ENCODE data around the gene MSRB3. TPM values are rescaled to one million over a fixed set of nuclear protein-coding genes. Genes with fewer than 3 reads are reported as not detected.

MSRB3 gene
- total RNA-seq, 5 donors from 2014 or later (not counting 1 experiment from before 2014, with no cell fraction given), result 0.22 to 0.90 (median 0.56) TPM

DNA sequence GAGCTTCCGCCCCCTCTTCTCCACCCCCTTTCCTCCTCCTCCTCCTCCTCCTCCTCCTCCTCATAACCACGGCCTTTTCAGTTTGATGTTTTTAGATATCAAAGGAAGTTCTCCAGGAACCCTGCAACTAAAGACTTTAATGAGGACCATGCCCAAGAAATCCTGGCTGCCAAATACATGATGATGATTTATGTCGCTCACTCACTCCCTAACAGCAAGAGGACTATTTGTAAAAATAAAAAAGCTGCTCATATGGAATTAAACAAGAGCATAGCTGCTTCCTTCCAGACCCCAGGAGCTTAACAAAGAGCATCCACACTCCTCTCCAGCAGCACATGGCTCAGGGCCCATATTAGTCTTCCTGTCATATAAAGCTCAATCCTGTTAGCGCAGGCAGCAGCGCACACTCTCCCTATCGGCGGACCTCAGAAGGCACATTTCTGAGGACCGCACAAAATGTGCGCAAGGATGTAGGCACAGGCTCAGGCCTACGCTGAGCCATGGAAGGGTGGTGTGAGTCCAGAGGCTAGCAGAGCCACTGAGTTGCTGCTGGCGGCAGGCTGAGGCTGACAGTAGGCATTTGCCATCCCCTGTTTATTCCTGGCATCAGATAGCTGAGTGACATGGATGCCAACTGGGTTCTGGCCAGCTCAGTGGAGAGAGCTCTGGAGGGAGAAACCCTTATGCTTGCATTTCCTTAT is 232.8 kb downstream of the MSRB3 start:
- no peaks in the 10 kb centered on the region for H3K36me3 Mint-ChIP-seq

DNA sequence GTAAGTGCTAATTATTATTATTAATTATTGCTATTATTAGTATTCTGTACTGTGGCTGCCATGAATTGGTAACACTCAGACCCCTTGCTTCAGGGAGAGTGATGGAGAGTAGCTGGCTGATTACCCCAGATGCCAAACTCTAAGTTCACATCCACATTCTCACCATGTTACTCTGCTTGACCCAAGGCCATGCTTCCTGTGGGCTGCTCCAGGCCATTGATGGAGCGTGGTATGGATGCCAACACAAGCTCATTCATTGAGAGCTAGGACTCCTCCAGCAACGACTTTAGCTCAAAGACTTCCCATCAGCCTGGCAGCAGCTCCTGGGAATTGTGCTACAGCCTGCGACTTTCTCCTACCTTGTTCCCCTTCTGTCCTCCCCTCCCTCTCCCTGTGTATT is 233.4 kb downstream of the MSRB3 start:
- H3K9me3 ChIP-seq, result no peaks in the 10 kb centered on the region
- 68% methylated on average over 3 of the region's 3 CpGs for WGBS (ENCODE audit: insufficient coverage)
- peaks cover 0 to 9% of the 10 kb centered on the region in 2 experiments for H3K27me3 ChIP-seq (replicated peaks in 1 of 2; ENCODE audit: control insufficient read depth in 2 of 2, extremely low read depth in 1 of 2, insufficient read depth in 2 of 2, low read length in 1 of 2)
- Mint-ChIP-seq H3K9me3 (no peaks in the 10 kb centered on the region), H3K27me3 (no peaks in the 10 kb centered on the region), H3K4me3 (no peak overlapping the region), H3K27ac (no peak overlapping the region), H3K36me3 (no peaks in the 10 kb centered on the region), H3K4me1 (no peaks in the 10 kb centered on the region)
- no peaks in the 10 kb centered on the region for H3K4me1 ChIP-seq (ENCODE audit: control insufficient read depth in 1 of 2, extremely low read depth in 1 of 2, insufficient read depth in 2 of 2, low read length in 2 of 2)
- H3K4me3 ChIP-seq (ENCODE audit: control insufficient read depth in 1 of 2, extremely low read depth in 1 of 2, low read length in 1 of 2), result no peak overlapping the region
- ATAC-seq (replicated peaks in 1 of 4) (no peak), DNase-seq (no peak)
- ChIA-PET CTCF (interaction anchor here in 1 of 2 donors (0.6 kb wide), 1 partner anchor 740 kb away, joined by 3 read pairs; no protein-coding TSS in a partner anchor), POLR2A (no interaction called here)
- H3K36me3 ChIP-seq (ENCODE audit: control insufficient read depth in 2 of 2, extremely low read depth in 1 of 2, insufficient read depth in 1 of 2, low read length in 1 of 2), result no peaks in the 10 kb centered on the region
- H3K27ac ChIP-seq (ENCODE audit: low read length), result no peak overlapping the region

More for the DNA sequence above, 232.8 kb downstream of the MSRB3 start:
- ATAC-seq (replicated peaks in 1 of 4) (no peak), DNase-seq (no peak)
- Mint-ChIP-seq H3K27ac (no peak overlapping the region), H3K9me3 (no peaks in the 10 kb centered on the region), H3K27me3 (no peaks in the 10 kb centered on the region), H3K4me1 (no peaks in the 10 kb centered on the region), H3K4me3 (no peak overlapping the region)
- H3K4me3 ChIP-seq (ENCODE audit: control insufficient read depth in 1 of 2, extremely low read depth in 1 of 2, low read length in 1 of 2), result no peak overlapping the region
- CTCF ChIA-PET, result interaction anchor here in 1 of 2 donors (0.6 kb wide), 1 partner anchor 741 kb away, joined by 3 read pairs; no protein-coding TSS in a partner anchor
- no peaks in the 10 kb centered on the region for H3K9me3 ChIP-seq
- POLR2A ChIA-PET, result interaction anchor here in 1 of 2 donors (0.7 kb wide), 1 partner anchor 50 kb away, joined by 8 read pairs; no protein-coding TSS in a partner anchor
- H3K36me3 ChIP-seq (ENCODE audit: control insufficient read depth in 2 of 2, extremely low read depth in 1 of 2, insufficient read depth in 1 of 2, low read length in 1 of 2), result no peaks in the 10 kb centered on the region
- peaks cover 0 to 9% of the 10 kb centered on the region in 2 experiments for H3K27me3 ChIP-seq (replicated peaks in 1 of 2; ENCODE audit: control insufficient read depth in 2 of 2, extremely low read depth in 1 of 2, insufficient read depth in 2 of 2, low read length in 1 of 2)
- no peaks in the 10 kb centered on the region for H3K4me1 ChIP-seq (ENCODE audit: control insufficient read depth in 1 of 2, extremely low read depth in 1 of 2, insufficient read depth in 2 of 2, low read length in 2 of 2)
- H3K27ac ChIP-seq (ENCODE audit: low read length), result no peak overlapping the region
- 88% methylated on average over 6 of the region's 11 CpGs for WGBS (ENCODE audit: insufficient coverage)

Other genes starting within 250 kb of the MSRB3 start
- not detected for gene WIF1, start 157.4 kb upstream of the MSRB3 start, total RNA-seq
- gene LEMD3, start 109.1 kb upstream of the MSRB3 start, total RNA-seq, result 10 to 100 TPM; 57.0 to 62.9 (median 58.2) TPM